GM21390 (cell line): ENCODE results near the gene OR8J3.
"Not testable (repeated sequence)": the region's sequence is repeated elsewhere in the genome, so short reads cannot be mapped to it uniquely, and the experiment has no call there.

ENCODE experiments used
- ATAC-seq: cut with Tn5 transposase; IDR thresholded peaks from one replicate; pipeline ENCODE4 v1.9.1; 2021; ENCODE audit not compliant: unreplicated experiment

OR8J3 gene, protein sequence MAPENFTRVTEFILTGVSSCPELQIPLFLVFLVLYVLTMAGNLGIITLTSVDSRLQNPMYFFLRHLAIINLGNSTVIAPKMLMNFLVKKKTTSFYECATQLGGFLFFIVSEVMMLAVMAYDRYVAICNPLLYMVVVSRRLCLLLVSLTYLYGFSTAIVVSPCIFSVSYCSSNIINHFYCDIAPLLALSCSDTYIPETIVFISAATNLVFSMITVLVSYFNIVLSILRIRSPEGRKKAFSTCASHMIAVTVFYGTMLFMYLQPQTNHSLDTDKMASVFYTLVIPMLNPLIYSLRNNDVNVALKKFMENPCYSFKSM

DNA sequence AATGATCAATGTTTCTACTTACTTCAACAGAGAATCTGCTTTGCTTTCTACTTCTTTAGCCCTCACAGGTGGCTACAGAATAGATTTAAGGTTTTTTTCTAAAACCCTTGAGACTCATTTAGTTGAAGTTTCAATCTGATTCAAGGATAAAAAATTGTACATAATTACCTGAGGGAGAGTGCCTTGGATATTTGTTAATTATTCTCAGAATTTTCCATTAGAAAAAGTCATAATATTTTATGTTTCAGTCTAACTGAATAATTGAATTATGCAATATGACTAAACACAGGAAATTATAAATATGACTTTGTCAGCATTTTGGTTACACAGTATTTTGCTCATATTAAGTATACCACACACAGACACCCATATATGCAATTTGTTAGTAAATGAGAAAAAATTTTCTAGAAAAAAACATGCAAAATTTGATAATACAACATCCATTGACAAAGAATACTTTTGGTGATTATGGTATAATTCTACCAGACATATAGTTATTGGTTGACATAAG, at the start of gene OR8J3:
Gene OR8J3 (minus strand): TSS at position 51 of the 511 bp plus-strand sequence. CDS start 2,483 bp downstream, outside the sequence.
- no peak for ATAC-seq

DNA sequence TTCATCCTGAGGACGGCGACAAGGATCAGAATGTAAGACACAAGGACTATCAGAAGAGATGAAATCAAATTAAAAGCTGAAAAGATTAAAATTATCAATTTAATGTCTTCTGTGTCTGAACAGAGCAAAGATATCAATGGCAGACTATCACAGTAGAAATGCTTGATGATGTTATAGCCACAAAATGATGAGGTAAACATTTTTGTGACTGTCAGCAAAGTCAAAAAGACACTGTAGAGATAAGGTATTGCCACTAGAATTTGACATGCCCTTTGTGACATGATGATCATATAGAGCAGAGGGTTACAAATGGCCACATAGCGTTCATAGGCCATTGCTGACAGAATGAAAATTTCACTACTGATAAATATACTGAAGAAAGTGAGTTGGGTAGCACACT, 48.6 kb upstream of the OR8J3 start:
- ATAC-seq, result no peak

DNA sequence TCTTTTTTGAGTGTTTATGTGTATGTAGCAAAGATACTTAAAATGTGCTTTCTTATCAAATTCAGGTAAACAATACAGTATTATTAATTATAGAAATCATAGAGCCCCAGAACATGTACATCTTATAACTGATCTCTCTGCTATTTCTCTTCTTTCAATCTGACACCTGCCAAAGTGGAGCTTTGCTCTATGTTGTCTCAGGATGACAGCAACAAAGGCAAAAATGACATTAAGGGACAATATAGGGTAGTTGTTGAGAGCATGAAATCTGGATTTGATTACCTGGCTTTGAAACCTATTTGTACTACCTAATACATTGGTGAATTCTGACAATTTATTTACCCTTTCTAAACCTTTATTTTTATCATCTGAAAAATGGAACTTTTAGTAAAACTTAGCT, 43.5 kb upstream of the OR8J3 start:
- ATAC-seq, result no peak

- no peak for ATAC-seq
Measured at GRCh38 chr11:56176318-56176717, 36.3 kb upstream of the OR8J3 start, which contains the start of gene OR5J2. OR5J2 (plus strand) TSS chr11:56176618; CDS start chr11:56176618, 0 bp downstream.

DNA sequence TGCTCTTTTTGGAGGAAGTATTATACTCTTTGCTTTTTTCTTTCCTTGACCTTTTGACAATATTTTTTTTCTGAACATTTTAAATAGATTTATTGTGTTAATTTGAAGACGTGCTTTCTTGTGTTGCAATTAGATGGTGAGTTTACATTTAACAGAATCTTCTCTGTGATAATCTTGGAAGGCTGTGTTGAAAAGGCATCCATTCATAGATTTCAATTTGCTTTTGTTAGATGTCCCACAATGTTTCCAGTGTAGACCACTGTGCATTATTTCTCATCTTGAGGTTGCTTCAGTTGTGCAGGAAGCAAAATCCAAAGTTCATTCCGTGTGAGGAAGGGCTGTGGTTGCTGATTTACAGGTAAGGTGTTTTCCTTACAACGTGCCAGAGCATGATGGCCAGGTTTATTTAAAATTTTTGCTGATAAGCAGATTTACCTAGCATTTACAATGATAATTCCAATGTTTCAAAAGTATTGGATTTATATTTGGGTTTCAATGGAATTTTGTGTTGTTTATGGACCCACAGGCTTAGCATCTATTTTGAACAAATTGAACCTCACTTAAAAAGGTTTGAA, 32.3 kb upstream of the OR8J3 start:
- no peak for ATAC-seq

GRCh38 chr11:56163804-56164203, 23.8 kb upstream of the OR8J3 start:
- no peak for ATAC-seq

- ATAC-seq, result no peak
Measured at GRCh38 chr11:56160217-56160616, 20.2 kb upstream of the OR8J3 start, which contains the start of gene OR8K5. OR8K5 (minus strand) TSS chr11:56160317; CDS start chr11:56160317, 0 bp downstream.

GRCh38 chr11:56152333-56152732, 12.3 kb upstream of the OR8J3 start:
- ATAC-seq, result no peak

DNA sequence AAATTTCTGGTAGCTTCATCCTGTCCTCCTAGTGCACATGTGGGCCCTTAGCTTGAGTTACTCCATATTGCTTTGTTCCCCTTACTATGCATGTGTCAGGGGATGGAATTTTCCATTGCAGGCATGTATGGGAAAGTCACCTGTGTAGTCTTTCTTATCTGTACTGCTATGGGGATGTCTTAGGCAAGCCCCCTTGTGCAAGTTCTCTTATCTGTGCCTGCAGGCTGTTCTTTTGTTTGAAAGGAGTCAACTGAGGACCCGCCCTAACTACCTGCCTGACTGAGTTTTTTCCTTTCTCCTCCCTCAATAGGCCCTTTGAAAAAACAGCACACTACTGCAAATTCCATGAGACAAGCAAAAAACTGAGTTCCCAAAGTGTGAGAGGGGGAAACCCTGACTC, 11.4 kb upstream of the OR8J3 start:
- no peak for ATAC-seq

DNA sequence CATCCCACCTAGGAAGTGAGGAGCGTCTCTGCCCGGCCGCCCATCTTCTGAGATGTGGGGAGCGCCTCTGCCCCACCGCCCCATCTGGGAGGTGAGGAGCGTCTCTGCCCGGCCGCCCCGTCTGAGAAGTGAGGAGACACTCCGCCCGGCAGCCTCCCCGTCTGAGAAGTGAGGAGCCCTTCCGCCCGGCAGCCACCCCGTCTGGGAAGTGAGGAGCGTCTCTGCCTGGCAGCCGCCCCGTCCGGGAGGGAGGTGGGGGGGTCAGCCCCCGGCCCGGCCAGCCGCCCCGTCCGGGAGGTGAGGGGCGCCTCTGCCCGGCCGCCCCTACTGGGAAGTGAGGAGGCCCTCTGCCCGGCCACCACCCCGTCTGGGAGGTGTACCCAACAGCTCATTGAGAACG, 3.7 kb upstream of the OR8J3 start:
- not testable (repeated sequence) for ATAC-seq

GRCh38 chr11:56122073-56122472, 17.9 kb downstream of the OR8J3 start, which contains the start of gene OR8H3:
OR8H3 (plus strand) TSS chr11:56122373; CDS start chr11:56122373, 0 bp downstream.
- no peak for ATAC-seq

- no peak for ATAC-seq
Measured at GRCh38 chr11:56103210-56103737, 36.7 kb downstream of the OR8J3 start, which contains the start of gene OR8H2. OR8H2 (plus strand) TSS chr11:56103687; CDS start chr11:56105043, 1,356 bp downstream.

- ATAC-seq, result no peak
Measured at GRCh38 chr11:56093008-56093407, 47.0 kb downstream of the OR8J3 start, which contains the start of gene OR8I2. OR8I2 (plus strand) TSS chr11:56093308; CDS start chr11:56093308, 0 bp downstream.

DNA sequence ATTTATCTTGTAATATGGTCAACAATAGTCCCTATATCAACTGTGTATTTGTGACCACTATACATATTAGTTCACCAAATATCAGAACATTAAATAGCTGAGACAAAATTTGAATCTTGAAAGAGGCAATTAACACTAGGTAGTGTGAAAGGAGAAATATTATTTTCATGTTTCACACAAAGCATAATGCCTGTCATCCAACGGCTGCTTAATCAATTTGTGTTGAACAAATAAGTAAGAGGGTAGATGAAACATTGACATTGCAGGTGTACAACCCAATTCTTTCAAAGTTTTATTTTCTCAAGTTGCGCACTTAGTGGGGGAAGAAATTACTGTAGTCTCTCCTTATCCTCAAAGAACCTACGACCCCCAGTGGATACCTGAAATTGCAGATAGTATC, 50.3 kb downstream of the OR8J3 start:
- ATAC-seq, result no peak
